GM21825 (cell line): Measurements from ENCODE around the gene DTWD1.
"Not testable (repeated sequence)": the region's sequence is repeated elsewhere in the genome, so short reads cannot be mapped to it uniquely, and the experiment has no call there.

Experiments used
- ATAC-seq: cut with Tn5 transposase; IDR thresholded peaks from one replicate; pipeline ENCODE4 v1.9.1; 2021; ENCODE audit warnings: mild to moderate bottlenecking, moderate library complexity; ENCODE audit not compliant: unreplicated experiment

Gene DTWD1

GRCh38 chr15:49645277-49645676 is 24.4 kb downstream of the DTWD1 start:
- ATAC-seq, result no peak

GRCh38 chr15:49645941-49646340 is 25.1 kb downstream of the DTWD1 start:
- ATAC-seq, result no peak

GRCh38 chr15:49646891-49647290 is 26.0 kb downstream of the DTWD1 start:
- no peak for ATAC-seq

GRCh38 chr15:49649987-49650386 is 29.1 kb downstream of the DTWD1 start:
- no peak for ATAC-seq

GRCh38 chr15:49650676-49651075 is 29.8 kb downstream of the DTWD1 start:
- no peak for ATAC-seq

GRCh38 chr15:49652922-49653321 is 32.1 kb downstream of the DTWD1 start:
- ATAC-seq, result no peak

- no peak for ATAC-seq
These were observed 35.9 kb downstream of the DTWD1 start for GRCh38 chr15:49656734-49657133.

GRCh38 chr15:49664716-49665115 is 43.9 kb downstream of the DTWD1 start:
- no peak for ATAC-seq

- not testable (repeated sequence) for ATAC-seq
These were observed 45.6 kb downstream of the DTWD1 start for GRCh38 chr15:49666486-49666885.

GRCh38 chr15:49669288-49669687 is 48.4 kb downstream of the DTWD1 start:
- ATAC-seq, result no peak

- ATAC-seq, result no peak
These were observed 53.0 kb downstream of the DTWD1 start for GRCh38 chr15:49673861-49674260.

- no peak for ATAC-seq
These were observed 53.5 kb downstream of the DTWD1 start for GRCh38 chr15:49674370-49674769.

GRCh38 chr15:49675041-49675440 is 54.2 kb downstream of the DTWD1 start:
- no peak for ATAC-seq

- ATAC-seq, result no peak
These were observed 57.8 kb downstream of the DTWD1 start for GRCh38 chr15:49678655-49679054.

GRCh38 chr15:49686599-49686998 is 65.8 kb downstream of the DTWD1 start:
- no peak for ATAC-seq

- ATAC-seq, result no peak
These were observed 67.4 kb downstream of the DTWD1 start for GRCh38 chr15:49688135-49688790.

GRCh38 chr15:49692514-49693090 is 71.8 kb downstream of the DTWD1 start:
- no peak for ATAC-seq

GRCh38 chr15:49693498-49693897 is 72.7 kb downstream of the DTWD1 start:
- ATAC-seq, result no peak

GRCh38 chr15:49696433-49696832 is 75.6 kb downstream of the DTWD1 start:
- ATAC-seq, result no peak

GRCh38 chr15:49697121-49697520 is 76.3 kb downstream of the DTWD1 start:
- no peak for ATAC-seq

GRCh38 chr15:49702982-49703381 is 82.1 kb downstream of the DTWD1 start:
- not testable (repeated sequence) for ATAC-seq
